ENCODE data around the gene ITGB3. TPM values are rescaled to one million over a fixed set of nuclear protein-coding genes. Genes with fewer than 3 reads are reported as not detected.

ITGB3 gene
- total and polyA plus RNA-seq, 3 donors from 2014 or later: 6.9 to 10.3 (median 7.6) TPM

DNA sequence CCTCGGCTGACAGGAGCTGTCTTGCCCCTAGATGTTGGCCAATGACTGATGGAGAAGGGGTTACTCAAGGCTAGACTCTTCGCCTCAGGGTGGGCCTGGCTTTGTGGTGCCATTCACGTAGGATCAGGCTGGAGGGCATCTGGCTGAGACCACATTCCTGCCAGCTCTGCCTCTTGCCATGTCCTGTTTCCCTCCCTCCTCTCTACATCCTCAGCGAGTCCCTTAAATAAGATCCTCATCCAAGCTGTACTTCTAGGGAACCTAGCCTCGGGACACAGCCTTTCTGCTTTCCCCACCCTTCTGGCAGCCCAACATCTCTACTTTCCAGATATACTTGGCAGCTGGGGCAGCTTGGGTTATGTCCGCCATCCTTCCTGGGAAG, 42.2 kb downstream of the ITGB3 start:
- intact Hi-C loops (cut with DNase I; ENCODE audit: low total_unique reads): no loop called here
- DNase-seq: no peak
- Histone ChIP-seq H3K4me3 (no peak overlapping the region), H3K36me3 (ENCODE audit: low read depth, missing control alignments) (no peaks in the 10 kb centered on the region), H3K27ac (no peak overlapping the region), H3K27me3 (no peaks in the 10 kb centered on the region), H3K9me3 (no peaks in the 10 kb centered on the region), H3K4me1 (peaks cover 18% of the 10 kb centered on the region)
- 84 to 92% methylated on average over 6 of the region's 6 CpGs for WGBS, 2 donors
- TF ChIP-seq, protein P1, sequence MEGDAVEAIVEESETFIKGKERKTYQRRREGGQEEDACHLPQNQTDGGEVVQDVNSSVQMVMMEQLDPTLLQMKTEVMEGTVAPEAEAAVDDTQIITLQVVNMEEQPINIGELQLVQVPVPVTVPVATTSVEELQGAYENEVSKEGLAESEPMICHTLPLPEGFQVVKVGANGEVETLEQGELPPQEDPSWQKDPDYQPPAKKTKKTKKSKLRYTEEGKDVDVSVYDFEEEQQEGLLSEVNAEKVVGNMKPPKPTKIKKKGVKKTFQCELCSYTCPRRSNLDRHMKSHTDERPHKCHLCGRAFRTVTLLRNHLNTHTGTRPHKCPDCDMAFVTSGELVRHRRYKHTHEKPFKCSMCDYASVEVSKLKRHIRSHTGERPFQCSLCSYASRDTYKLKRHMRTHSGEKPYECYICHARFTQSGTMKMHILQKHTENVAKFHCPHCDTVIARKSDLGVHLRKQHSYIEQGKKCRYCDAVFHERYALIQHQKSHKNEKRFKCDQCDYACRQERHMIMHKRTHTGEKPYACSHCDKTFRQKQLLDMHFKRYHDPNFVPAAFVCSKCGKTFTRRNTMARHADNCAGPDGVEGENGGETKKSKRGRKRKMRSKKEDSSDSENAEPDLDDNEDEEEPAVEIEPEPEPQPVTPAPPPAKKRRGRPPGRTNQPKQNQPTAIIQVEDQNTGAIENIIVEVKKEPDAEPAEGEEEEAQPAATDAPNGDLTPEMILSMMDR (IDR thresholded peaks at IDR 0.05): no peak
- TF ChIP-seq POLR2A (IDR thresholded peaks at IDR 0.05): no peak

DNA sequence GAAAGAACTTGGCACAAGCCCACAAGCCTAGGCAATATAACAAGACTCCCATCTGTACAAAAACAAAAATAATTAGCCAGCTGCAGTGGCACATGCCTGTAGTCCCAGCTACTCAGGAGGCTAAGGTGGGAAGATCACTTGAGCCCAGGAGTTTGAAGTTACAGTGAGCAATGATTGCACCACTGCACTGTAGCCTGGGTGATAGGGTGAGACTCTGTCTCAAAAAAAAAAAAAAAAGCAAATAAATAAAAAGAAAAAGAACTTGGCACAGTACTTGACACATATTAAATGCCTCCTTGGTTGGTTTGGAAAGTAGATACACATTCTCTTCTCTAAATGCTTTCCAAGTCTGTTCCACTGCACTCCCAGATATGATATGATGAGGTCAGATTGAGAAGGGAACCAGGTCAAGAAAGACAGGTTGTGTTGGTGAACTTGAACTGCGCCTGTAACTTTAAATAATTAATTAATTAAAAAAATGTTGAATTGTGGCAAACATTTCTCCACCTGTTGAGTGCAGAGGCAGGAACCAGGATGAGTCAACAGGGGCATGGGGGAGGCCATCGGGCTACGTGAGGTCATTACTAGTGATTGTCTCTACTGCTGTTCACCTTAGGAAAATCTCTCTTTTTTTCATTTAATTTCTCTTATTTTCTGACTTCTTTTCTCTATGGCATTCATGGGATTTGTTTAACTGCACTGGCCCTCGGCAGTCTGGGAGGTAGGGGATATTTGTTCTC, 44.2 kb downstream of the ITGB3 start:
- H3K27ac ChIP-seq: no peak overlapping the region
- no peak for TF ChIP-seq POLR2A (IDR thresholded peaks at IDR 0.05)
- TF ChIP-seq, protein P1 (IDR thresholded peaks at IDR 0.05): no peak
- no peaks in the 10 kb centered on the region for H3K9me3 ChIP-seq
- no peaks in the 10 kb centered on the region for H3K36me3 ChIP-seq (ENCODE audit: low read depth, missing control alignments)
- H3K4me3 ChIP-seq: no peak overlapping the region
- peaks cover 18% of the 10 kb centered on the region for H3K4me1 ChIP-seq
- intact Hi-C loops (cut with DNase I; ENCODE audit: low total_unique reads): no loop called here
- WGBS, 2 donors: 96 to 98% methylated on average over 4 of the region's 4 CpGs
- no peak for DNase-seq
- no peaks in the 10 kb centered on the region for H3K27me3 ChIP-seq

DNA sequence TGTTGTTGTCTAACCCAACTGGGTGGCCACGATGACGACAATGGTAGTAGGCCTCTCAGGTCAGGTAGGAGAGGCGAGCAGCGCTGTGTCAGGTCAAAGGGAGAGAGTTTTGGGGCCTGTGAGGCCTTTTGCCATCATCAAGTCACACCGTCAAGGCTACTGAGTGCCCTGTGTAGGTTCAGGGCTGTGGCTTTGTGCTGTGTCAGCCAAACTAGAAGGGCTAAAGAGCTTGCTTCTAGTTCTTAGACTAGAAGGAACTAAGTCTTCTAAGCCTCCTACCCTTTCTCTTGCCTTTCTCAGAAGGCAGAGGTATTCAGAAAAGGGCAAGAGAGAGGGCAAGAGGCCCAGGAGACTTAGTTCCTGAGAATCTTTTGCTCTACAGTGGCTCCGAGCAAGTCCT, 45.1 kb downstream of the ITGB3 start:
- no peaks in the 10 kb centered on the region for H3K27me3 ChIP-seq
- WGBS, 2 donors: 96 to 100% methylated on average over 6 of the region's 6 CpGs
- TF ChIP-seq, protein P1 (IDR thresholded peaks at IDR 0.05): no peak
- no peak for TF ChIP-seq POLR2A (IDR thresholded peaks at IDR 0.05)
- H3K36me3 ChIP-seq (ENCODE audit: low read depth, missing control alignments): no peaks in the 10 kb centered on the region
- peaks cover 18% of the 10 kb centered on the region for H3K4me1 ChIP-seq
- no peaks in the 10 kb centered on the region for H3K9me3 ChIP-seq
- no peak overlapping the region for H3K27ac ChIP-seq
- intact Hi-C loops (cut with DNase I; ENCODE audit: low total_unique reads): no loop called here
- DNase-seq: no peak
- no peak overlapping the region for H3K4me3 ChIP-seq

GRCh38 chr17:47299239-47299910, 45.7 kb downstream of the ITGB3 start:
- WGBS, 2 donors: 89 to 90% methylated on average over 6 to 13 of the region's 13 CpGs
- no peaks in the 10 kb centered on the region for H3K36me3 ChIP-seq (ENCODE audit: low read depth, missing control alignments)
- H3K27me3 ChIP-seq: no peaks in the 10 kb centered on the region
- no peak overlapping the region for H3K27ac ChIP-seq
- no peak overlapping the region for H3K4me3 ChIP-seq
- DNase-seq: no peak
- TF ChIP-seq, protein P1 (IDR thresholded peaks at IDR 0.05): no peak
- TF ChIP-seq POLR2A (IDR thresholded peaks at IDR 0.05): no peak
- peaks cover 13% of the 10 kb centered on the region for H3K4me1 ChIP-seq
- no peaks in the 10 kb centered on the region for H3K9me3 ChIP-seq
- intact Hi-C loops (cut with DNase I; ENCODE audit: low total_unique reads): no loop called here
